ENCODE data around the gene PDZD2.
"Not testable (repeated sequence)": the region's sequence is repeated elsewhere in the genome, so short reads cannot be mapped to it uniquely, and the experiment has no call there.

The PDZD2 gene

GRCh38 chr5:31769530-31769929 is 130.6 kb downstream of the PDZD2 start:
- no peak for DNase-seq (ENCODE audit: low read depth)

DNA sequence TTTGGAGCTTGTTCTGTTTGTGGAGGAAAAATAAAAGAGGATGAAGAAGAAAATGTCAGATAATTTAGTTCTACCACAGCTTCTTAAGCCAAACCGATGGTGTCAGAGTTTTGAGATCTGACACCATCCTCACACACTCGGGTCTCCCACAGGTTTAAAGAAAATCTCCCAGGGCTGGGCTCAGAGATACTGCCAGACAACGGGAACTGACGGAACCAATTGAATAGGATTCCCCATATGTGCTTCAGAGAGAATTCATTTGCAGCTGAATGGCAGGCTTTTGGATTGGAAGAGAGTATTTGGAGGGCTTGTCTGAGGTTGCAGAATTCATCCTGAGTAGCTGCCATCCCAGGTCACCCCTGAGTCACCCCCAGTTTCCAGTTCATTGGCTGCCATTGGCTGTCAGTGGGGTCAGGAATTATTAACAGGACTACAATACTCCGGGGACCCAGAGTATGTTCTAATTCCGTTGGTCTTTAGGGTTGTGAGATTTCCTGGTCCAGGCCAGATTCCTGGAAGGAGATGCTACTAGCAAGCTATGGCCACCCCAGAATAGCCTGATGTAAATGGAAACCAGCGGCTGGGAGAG is 131.3 kb downstream of the PDZD2 start:
- no peak for DNase-seq (ENCODE audit: low read depth)

GRCh38 chr5:31770998-31771397 is 132.1 kb downstream of the PDZD2 start:
- DNase-seq (ENCODE audit: low read depth) = no peak

- DNase-seq (ENCODE audit: low read depth) = no peak
Observed at GRCh38 chr5:31771500-31771899, 132.6 kb downstream of the PDZD2 start.

DNA sequence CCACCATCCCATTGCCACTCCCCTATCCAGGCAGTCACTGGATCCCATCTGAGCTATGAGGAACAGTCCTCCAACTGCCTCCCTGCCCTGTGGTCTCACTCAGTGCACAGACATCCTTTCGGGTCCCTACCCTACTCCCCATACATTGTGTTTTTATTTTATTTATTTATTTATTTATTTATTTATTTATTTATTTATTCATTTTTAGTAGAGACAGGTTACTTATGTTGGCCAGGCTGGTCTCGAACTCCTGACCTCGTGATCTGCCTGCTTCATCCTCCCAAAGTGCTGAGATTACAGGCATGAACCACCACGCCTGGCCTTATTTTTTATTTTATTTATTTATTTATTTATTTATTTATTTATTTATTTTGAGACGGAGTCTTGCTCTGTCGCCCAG is 137.4 kb downstream of the PDZD2 start:
- DNase-seq (ENCODE audit: low read depth) = not testable (repeated sequence)

GRCh38 chr5:31776976-31777651 is 138.2 kb downstream of the PDZD2 start:
- no peak for DNase-seq (ENCODE audit: low read depth)

- no peak for DNase-seq (ENCODE audit: low read depth)
Observed at GRCh38 chr5:31781772-31782171, 142.8 kb downstream of the PDZD2 start.

GRCh38 chr5:31783086-31783645 is 144.2 kb downstream of the PDZD2 start:
- DNase-seq (ENCODE audit: low read depth) = no peak

DNA sequence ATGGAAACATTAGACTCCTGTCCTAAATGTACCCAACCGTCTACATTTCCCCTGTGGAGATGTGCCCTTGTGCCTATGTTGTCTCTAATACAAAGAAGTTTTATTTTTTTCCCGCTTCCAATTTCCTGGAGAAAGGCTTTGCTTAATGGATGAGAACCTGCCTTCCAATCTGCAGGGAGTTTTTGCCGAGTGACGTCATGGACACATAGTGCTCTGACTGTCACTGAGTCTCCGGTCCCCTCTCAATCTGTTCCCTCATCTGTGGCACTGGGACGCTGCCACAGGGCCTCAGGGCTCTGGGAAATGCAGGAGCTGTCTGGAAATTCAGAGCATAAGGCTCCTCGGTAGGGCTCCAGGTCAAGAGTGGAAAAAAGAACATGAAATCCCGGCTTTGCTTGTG is 144.8 kb downstream of the PDZD2 start:
- DNase-seq (ENCODE audit: low read depth) = no peak

- DNase-seq (ENCODE audit: low read depth) = no peak
Observed at GRCh38 chr5:31786090-31786631, 147.2 kb downstream of the PDZD2 start.

DNA sequence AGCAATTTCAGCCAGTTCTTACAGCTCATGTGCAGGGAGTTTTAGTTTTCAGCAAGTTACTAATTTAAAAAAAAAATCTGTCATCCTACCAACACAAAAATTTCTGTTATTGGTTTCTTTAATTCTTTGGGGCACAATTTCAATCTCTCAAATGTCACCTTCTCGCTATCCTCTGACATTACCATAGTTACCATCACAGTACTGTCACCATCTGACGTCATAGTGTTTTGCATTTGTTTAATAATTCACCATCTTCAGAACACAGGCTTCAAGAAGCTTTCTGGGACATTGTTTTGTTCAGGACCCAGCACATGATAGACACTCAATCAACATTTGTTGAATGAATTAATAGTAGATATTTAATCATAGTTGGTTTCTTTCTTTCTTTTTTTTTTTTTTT is 155.1 kb downstream of the PDZD2 start:
- no peak for DNase-seq (ENCODE audit: low read depth)

GRCh38 chr5:31798168-31798567 is 159.2 kb downstream of the PDZD2 start:
- no peak for DNase-seq (ENCODE audit: low read depth)

GRCh38 chr5:31800351-31800750 is 161.4 kb downstream of the PDZD2 start:
- no peak for DNase-seq (ENCODE audit: low read depth)

DNA sequence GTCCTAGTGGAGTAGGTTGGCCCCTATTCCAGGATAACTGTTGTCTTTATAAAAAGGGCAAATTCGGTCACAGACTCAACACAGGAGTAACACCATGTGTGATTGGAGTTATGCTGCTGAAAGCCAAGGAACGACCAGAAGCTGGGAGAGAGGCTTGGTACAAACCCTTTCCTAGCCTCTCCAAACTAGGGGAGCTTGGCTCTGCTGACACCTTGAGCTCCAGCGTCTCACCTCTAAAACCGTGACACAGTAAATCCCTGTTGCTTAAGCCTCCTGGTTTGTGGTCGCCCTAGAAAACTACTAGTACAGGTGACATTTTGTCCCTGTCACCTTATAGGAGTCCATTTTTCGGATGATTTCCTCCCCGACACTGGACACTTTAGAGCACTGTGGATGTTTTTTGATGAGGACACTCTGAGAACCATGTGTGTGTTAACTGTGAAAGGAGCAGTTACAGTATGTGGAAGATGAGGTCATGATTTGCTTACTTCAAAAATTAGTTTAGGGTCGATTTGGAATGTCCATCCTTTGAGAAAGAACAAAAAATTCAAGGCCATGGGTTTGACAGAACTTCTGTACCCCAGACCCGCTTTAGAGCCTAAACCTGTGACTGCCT is 167.0 kb downstream of the PDZD2 start:
- DNase-seq (ENCODE audit: low read depth) = no peak

DNA sequence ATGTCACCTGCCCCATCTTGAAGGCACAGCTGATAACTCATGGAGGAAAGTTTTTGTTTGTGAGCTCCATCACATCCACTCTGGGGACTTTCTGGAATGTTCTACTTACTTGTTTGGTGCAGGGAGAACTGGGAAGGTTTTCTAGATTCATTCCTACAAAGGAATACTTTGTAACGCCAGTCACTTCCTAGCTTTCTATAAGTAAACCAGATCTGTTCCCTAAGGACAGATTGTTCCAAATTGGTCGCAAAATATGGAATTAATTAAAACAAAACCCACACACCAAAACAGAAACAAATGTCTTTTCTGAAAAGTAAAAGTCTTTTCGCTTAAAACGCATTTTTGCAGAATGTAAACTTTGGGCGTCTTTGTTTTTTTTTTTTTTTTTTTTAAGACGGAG is 167.6 kb downstream of the PDZD2 start:
- DNase-seq (ENCODE audit: low read depth) = no peak

DNA sequence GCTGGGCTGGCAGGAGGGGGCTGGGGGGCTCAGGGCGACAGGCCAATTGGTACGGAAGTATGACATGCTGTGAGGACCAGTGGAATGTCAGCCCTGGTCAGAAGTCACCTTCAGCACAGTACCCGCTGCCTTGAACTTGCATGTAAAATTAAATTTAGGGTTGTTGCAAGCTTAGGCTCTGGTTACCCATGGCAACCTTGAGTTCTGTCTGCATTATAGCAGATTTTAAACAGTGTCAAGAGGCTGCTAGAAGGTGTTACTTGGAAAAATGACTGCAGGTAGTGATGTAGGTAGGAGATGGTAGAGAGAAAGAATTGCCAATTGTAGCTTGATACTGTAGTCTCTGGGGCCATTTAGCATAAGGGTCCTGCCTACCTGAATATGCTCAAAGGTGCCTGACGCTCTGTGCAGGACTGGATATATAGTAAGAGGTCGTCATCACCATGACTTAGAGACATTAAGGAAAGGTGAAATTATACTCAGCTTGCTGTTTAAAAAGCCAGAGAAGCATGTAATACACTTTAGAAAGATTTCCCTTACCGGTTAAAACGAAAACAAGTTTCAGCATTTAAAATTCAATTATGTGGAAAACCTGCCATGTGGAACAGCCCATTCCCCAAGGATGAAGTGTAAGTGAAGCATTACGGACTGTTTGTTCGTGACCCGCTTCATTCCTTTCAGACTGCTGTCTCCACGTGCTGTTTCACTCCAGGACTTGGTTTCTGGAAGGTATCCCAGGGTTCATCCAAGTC is 169.0 kb downstream of the PDZD2 start:
- no peak for DNase-seq (ENCODE audit: low read depth)

DNA sequence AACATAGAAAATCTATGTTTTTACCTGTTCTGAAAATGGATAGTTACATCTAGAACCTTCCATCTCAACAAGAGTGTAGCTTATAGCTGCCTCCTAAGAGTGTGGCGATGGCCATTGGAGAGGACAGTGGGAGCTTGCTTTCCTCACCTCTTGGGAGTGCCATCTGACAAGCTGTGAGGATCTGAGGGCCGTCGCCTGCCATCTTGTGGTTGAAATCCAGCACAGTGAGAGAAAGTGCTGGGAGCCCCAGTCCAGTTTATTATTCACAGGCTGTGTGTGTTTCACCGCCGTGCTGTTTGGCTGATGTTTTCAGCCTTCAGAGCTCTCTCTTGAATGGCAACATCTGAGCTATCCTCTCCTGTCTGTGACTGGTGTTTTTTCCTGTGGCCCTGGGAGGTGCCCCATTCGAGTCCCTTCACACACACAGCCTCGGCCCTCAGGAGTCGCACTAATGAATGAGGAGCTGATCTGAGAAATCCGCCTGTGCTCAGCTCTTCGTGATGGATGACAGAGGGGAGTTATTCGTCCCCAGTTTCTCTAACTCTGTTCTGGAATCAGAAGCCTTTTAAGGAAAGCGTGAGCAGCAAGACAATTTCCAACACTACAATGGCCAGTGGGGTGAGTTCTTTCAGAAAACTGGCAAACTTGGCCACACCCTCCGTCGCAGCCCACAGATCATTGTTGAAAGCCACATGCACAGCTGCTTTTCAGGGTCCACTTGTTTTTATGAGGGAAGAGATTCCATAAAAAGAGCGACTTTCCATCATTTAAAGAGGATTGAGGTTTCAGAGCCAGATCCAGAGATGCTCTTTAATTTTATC is 170.3 kb downstream of the PDZD2 start:
- DNase-seq (ENCODE audit: low read depth) = no peak

DNA sequence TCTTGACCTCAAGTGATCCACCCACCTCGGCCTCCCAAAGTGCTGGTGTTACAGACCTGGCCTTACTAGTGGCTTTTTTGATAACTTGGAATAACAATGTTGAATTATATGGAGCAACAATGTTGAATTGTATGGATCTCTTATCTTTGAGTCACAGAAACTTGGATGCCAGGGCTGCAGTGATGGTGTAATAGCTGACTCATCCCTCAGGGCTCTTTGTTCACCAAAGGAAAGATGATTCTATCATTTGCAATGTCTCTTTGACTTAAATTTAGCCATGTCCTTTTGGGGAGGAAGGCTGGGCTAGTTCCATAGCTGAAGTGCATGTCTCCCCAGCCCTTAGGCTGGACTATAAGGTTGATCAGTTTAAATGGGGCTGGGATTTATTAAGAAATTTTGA is 172.3 kb downstream of the PDZD2 start:
- no peak for DNase-seq (ENCODE audit: low read depth)

DNA sequence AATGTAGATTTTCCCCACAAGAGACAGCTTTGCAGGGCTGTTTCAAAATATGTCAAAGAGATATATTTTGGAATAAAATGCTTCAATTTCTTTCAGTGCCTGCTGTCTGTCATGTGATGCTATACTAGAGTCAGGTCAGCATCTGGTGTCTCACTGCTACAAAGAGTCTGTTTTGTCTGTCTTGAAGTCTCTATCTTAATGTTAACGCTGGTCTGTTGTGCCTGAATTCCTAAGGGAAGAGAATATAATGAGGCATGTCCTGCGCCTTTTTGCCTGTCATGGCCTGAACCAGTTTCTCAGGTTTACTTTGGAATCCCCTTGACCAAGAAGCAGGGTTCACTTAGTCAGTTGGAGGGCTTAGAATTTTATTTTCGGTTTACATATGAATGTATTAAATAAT is 176.4 kb downstream of the PDZD2 start:
- DNase-seq (ENCODE audit: low read depth) = no peak

- no peak for DNase-seq (ENCODE audit: low read depth)
Observed at GRCh38 chr5:31819926-31820516, 181.1 kb downstream of the PDZD2 start.

DNA sequence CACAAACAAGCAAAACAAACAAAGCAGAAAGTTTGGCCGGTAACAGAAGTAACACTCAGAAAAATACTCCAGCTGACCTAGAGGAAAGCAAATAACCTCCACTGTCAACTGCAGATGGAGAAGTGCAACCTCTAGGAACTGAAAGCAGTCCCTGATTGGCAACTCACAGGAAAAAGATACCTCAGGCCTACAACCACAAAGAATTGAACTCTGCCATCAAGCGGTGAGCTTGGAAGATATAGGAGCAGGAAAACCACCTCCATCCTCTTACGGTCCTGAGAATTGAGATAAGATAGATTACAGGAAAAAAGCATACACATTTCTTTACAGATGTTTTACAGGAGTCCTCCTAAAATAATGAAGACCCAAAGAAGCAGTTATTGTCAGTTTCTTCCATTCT is 184.5 kb downstream of the PDZD2 start:
- DNase-seq (ENCODE audit: low read depth) = no peak

All from T-helper 22 cell (primary cell).